GM12872 (cell line): Measurements from ENCODE around the gene RSBN1L.

ENCODE experiments used
- CTCF ChIP-seq: IDR thresholded peaks from 3 replicates; pipeline ENCODE4 v1.5.1; 2011; ENCODE audit warnings: low read depth, mild to moderate bottlenecking, low read length, moderate library complexity; ENCODE audit not compliant: insufficient read depth

Gene RSBN1L

GRCh38 chr7:77702513-77702912 is 6.3 kb downstream of the RSBN1L start:
- TF ChIP-seq CTCF: no peak

- no peak for TF ChIP-seq CTCF
Observed at GRCh38 chr7:77702968-77703472, 6.8 kb downstream of the RSBN1L start.

GRCh38 chr7:77707504-77707992 is 11.3 kb downstream of the RSBN1L start:
- no peak for TF ChIP-seq CTCF

GRCh38 chr7:77710067-77710466 is 13.8 kb downstream of the RSBN1L start:
- TF ChIP-seq CTCF: no peak

- no peak for TF ChIP-seq CTCF
Observed at GRCh38 chr7:77710861-77711260, 14.6 kb downstream of the RSBN1L start.

- no peak for TF ChIP-seq CTCF
Observed at GRCh38 chr7:77714195-77714594, 17.9 kb downstream of the RSBN1L start.

GRCh38 chr7:77716804-77717203 is 20.5 kb downstream of the RSBN1L start:
- TF ChIP-seq CTCF: no peak
